ENCODE results near the gene KCTD7. TPM values are rescaled to one million over a fixed set of nuclear protein-coding genes. Genes with fewer than 3 reads are reported as not detected.
A peak's percentile ranks its signal among the peaks of the same experiment; 100 is the strongest.
"Not testable (repeated sequence)": the region's sequence is repeated elsewhere in the genome, so short reads cannot be mapped to it uniquely, and the experiment has no call there.

KCTD7 gene
- total RNA-seq, 2 experiments from 2014 or later = 7.8 TPM

- H3K36me3 Mint-ChIP-seq (ENCODE audit: low read depth) = peaks cover 8% of the 10 kb centered on the region
- peak; percentile 98 for ATAC-seq
- ChIA-PET CTCF (no interaction called here), POLR2A (no interaction called here)
- no peaks in the 10 kb centered on the region for H3K27me3 Mint-ChIP-seq
- H3K27ac Mint-ChIP-seq = peak overlapping the region; percentile 98
- intact Hi-C loops (cut with DNase I, micrococcal nuclease) = loop anchor here (1.0 kb wide), 9 partner anchors 36 to 719 kb away; partner anchors contain the start of genes KCTD7 (in 2 of the 2), RABGEF1 (in 2 of the 2), TMEM248 (in 1 of the 2) and TYW1 (in 1 of the 2)
- H3K4me3 Mint-ChIP-seq = peak overlapping the region; percentile 94
- H3K9me3 Mint-ChIP-seq (ENCODE audit: low read depth) = no peaks in the 10 kb centered on the region
- peaks cover 46% of the 10 kb centered on the region for H3K4me1 Mint-ChIP-seq
- peak; percentile 96 for DNase-seq
These were observed 36.7 kb upstream of the KCTD7 start for GRCh38 chr7:66591799-66592596.

DNA sequence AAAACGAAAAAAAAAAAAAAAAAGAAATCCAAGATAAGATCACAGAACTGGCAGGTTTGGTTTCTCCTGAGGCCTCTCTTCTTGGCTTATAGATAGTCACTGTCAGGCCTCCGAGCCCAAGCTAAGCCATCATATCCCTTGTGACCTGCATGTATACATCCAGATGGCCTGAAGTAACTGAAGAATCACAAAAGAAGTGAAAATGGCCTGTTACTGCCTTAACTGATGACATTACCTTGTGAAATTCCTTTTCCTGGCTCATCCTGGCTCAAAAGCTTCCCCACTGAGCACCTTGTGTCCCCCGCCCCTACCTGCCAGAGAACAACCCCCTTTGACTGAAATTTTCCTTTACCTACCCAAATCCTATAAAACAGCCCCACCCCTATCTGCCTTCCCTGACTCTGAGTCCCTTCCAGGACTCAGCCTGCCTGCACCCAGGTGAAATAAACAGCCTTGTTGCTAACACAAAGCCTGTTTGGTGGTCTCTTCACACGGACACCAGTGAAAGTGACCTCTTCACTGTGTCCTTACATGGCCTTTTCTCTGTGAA, 36.0 kb upstream of the KCTD7 start:
- H3K4me1 Mint-ChIP-seq = peaks cover 40% of the 10 kb centered on the region
- peak overlapping the region; percentile 94 for H3K4me3 Mint-ChIP-seq
- peak; percentile 33 for ATAC-seq
- H3K36me3 Mint-ChIP-seq (ENCODE audit: low read depth); H3K27me3 Mint-ChIP-seq; CTCF ChIA-PET; H3K9me3 Mint-ChIP-seq (ENCODE audit: low read depth); DNase-seq: not testable (repeated sequence)
- intact Hi-C loops (cut with DNase I, micrococcal nuclease) = loop anchor here (1.0 kb wide), 9 partner anchors 36 to 719 kb away; partner anchors contain the start of genes KCTD7 (in 2 of the 2), RABGEF1 (in 2 of the 2), TMEM248 (in 1 of the 2) and TYW1 (in 1 of the 2)
- peak overlapping the region; percentile 98 for H3K27ac Mint-ChIP-seq
- POLR2A ChIA-PET = interaction anchor here (0.6 kb wide), 1 partner anchor 39 kb away, joined by 7 read pairs; no protein-coding TSS in a partner anchor

GRCh38 chr7:66594082-66594481, 34.6 kb upstream of the KCTD7 start:
- POLR2A ChIA-PET; ATAC-seq; H3K9me3 Mint-ChIP-seq (ENCODE audit: low read depth); H3K36me3 Mint-ChIP-seq (ENCODE audit: low read depth); H3K4me3 Mint-ChIP-seq; H3K27me3 Mint-ChIP-seq; intact Hi-C loops (cut with DNase I, micrococcal nuclease); DNase-seq; H3K27ac Mint-ChIP-seq: not testable (repeated sequence)
- peaks cover 31% of the 10 kb centered on the region for H3K4me1 Mint-ChIP-seq
- CTCF ChIA-PET = interaction anchor here (0.6 kb wide), 1 partner anchor 54 kb away, joined by 3 read pairs; no protein-coding TSS in a partner anchor

DNA sequence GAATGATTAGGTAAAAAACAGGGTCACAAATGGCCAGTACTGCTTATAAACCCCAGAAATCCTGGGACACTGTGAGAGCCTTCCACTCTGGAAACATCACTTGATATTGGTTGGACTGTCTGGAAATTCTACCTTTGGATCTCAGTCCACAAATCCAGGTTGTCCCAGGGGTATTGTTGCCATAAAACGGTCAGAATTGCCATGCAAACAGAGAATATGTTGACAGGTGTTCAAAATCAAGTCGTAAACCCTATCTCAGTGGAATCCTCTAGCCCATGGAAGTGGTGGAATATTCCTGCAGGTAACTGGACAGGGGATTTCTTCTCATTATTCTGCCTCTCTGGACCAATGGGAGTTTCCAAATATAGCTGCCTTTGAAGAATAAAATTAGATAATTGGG, 31.2 kb upstream of the KCTD7 start:
- H3K36me3 Mint-ChIP-seq (ENCODE audit: low read depth) = no peaks in the 10 kb centered on the region
- no peaks in the 10 kb centered on the region for H3K9me3 Mint-ChIP-seq (ENCODE audit: low read depth)
- peaks cover 10% of the 10 kb centered on the region for H3K4me1 Mint-ChIP-seq
- no peak overlapping the region for H3K4me3 Mint-ChIP-seq
- CTCF ChIA-PET = interaction anchor here (0.7 kb wide), 1 partner anchor 84 kb away, joined by 3 read pairs; no protein-coding TSS in a partner anchor
- intact Hi-C loops (cut with DNase I, micrococcal nuclease) = no loop called here
- no peaks in the 10 kb centered on the region for H3K27me3 Mint-ChIP-seq
- POLR2A ChIA-PET = no interaction called here
- ATAC-seq (no peak), DNase-seq (no peak)
- no peak overlapping the region for H3K27ac Mint-ChIP-seq

- intact Hi-C loops (cut with DNase I, micrococcal nuclease) = no loop called here
- no peaks in the 10 kb centered on the region for H3K9me3 Mint-ChIP-seq (ENCODE audit: low read depth)
- DNase-seq (no peak), ATAC-seq (no peak)
- no peaks in the 10 kb centered on the region for H3K36me3 Mint-ChIP-seq (ENCODE audit: low read depth)
- no peak overlapping the region for H3K4me3 Mint-ChIP-seq
- no peaks in the 10 kb centered on the region for H3K27me3 Mint-ChIP-seq
- no peaks in the 10 kb centered on the region for H3K4me1 Mint-ChIP-seq
- POLR2A ChIA-PET = interaction anchor here (0.5 kb wide), 1 partner anchor 51 kb away, joined by 3 read pairs; no protein-coding TSS in a partner anchor
- no peak overlapping the region for H3K27ac Mint-ChIP-seq
- CTCF ChIA-PET = no interaction called here
These were observed 26.5 kb upstream of the KCTD7 start for GRCh38 chr7:66602159-66602558.

- ATAC-seq = no peak
- Mint-ChIP-seq H3K9me3 (ENCODE audit: low read depth) (no peaks in the 10 kb centered on the region), H3K27me3 (no peaks in the 10 kb centered on the region), H3K4me3 (no peak overlapping the region), H3K36me3 (ENCODE audit: low read depth) (no peaks in the 10 kb centered on the region), H3K4me1 (no peaks in the 10 kb centered on the region), H3K27ac (no peak overlapping the region)
- intact Hi-C loops (cut with DNase I, micrococcal nuclease) = no loop called here
- DNase-seq = no peak
- CTCF ChIA-PET = no interaction called here
- POLR2A ChIA-PET = no interaction called here
These were observed 24.5 kb upstream of the KCTD7 start for GRCh38 chr7:66604198-66604597.

- H3K4me1 Mint-ChIP-seq; CTCF ChIA-PET; POLR2A ChIA-PET; H3K27ac Mint-ChIP-seq; H3K36me3 Mint-ChIP-seq (ENCODE audit: low read depth); H3K9me3 Mint-ChIP-seq (ENCODE audit: low read depth); intact Hi-C loops (cut with DNase I, micrococcal nuclease); H3K4me3 Mint-ChIP-seq; ATAC-seq; H3K27me3 Mint-ChIP-seq; DNase-seq: not testable (repeated sequence)
These were observed 22.0 kb upstream of the KCTD7 start for GRCh38 chr7:66606540-66607291.

DNA sequence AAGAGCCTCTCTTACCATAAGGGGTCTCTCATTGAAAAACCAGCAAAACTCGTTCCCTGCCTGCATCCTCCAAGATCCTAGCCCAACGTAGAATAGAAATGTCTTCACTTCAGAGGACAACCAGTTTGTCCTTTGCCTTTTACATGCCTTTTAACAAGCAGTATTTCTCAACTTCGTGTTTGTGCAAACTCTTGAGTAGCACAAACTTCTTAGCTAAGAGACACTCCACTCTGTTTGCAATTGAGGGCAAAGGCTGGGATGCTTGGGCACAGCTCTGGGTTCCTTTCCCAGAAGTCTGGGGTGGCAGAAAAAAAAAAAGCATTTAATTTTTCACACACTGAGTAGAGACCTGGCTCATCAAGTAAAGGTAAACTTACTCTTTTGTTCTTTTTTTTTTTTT, 19.5 kb upstream of the KCTD7 start:
- H3K27me3 Mint-ChIP-seq = no peaks in the 10 kb centered on the region
- CTCF ChIA-PET = no interaction called here
- POLR2A ChIA-PET = interaction anchor here (0.6 kb wide), 2 partner anchors 33 to 147 kb away, joined by 3 read pairs; no protein-coding TSS in a partner anchor
- H3K9me3 Mint-ChIP-seq (ENCODE audit: low read depth) = no peaks in the 10 kb centered on the region
- H3K36me3 Mint-ChIP-seq (ENCODE audit: low read depth) = no peaks in the 10 kb centered on the region
- intact Hi-C loops (cut with DNase I, micrococcal nuclease) = no loop called here
- ATAC-seq (no peak), DNase-seq (no peak)
- no peak overlapping the region for H3K4me3 Mint-ChIP-seq
- no peaks in the 10 kb centered on the region for H3K4me1 Mint-ChIP-seq
- H3K27ac Mint-ChIP-seq = no peak overlapping the region

DNA sequence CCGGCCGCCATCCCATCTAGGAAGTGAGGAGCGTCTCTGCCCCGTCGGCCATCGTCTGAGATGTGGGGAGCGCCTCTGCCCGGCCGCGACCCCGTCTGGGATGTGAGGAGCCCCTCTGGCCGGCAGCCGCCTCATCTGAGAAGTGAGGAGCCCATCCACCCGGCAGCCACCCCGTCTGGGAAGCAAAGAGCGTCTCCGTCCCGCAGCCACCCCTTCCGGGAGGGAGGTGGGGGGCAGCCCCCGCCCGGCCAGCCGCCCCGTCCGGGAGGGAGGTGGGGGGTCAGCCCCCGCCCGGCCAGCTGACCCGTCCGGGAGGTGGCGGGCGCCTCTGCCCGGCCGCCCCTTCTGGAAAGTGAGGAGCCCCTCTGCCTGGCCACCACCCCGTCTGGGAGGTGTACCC, 14.1 kb upstream of the KCTD7 start:
- H3K9me3 Mint-ChIP-seq (ENCODE audit: low read depth); ATAC-seq; H3K36me3 Mint-ChIP-seq (ENCODE audit: low read depth); H3K4me3 Mint-ChIP-seq; CTCF ChIA-PET; intact Hi-C loops (cut with DNase I, micrococcal nuclease); POLR2A ChIA-PET; DNase-seq; H3K27ac Mint-ChIP-seq; H3K27me3 Mint-ChIP-seq; H3K4me1 Mint-ChIP-seq: not testable (repeated sequence)

DNA sequence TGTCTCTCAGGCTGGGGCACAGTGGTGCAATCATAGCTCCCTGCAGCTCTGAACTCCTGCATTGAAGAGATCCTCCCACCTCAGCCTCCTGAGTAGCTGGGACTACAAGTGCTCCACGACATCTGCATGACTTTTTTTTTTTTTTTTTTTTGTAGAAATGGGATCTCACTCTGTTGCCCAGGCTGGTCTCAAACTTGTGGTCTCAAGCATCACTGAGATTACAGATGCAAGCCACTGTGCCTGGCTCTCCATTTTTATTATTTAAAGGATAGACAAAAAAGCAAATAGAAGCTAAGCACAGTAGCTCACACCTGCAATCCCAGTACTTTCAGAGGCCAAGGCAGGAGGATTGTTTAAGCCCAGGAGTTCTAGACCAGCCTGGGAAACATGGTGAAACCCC, 13.0 kb upstream of the KCTD7 start:
- H3K9me3 Mint-ChIP-seq (ENCODE audit: low read depth) = no peaks in the 10 kb centered on the region
- ATAC-seq = no peak
- CTCF ChIA-PET = no interaction called here
- H3K36me3 Mint-ChIP-seq (ENCODE audit: low read depth) = no peaks in the 10 kb centered on the region
- no peaks in the 10 kb centered on the region for H3K4me1 Mint-ChIP-seq
- H3K27me3 Mint-ChIP-seq = no peaks in the 10 kb centered on the region
- intact Hi-C loops (cut with DNase I, micrococcal nuclease) = no loop called here
- H3K4me3 Mint-ChIP-seq = no peak overlapping the region
- no peak overlapping the region for H3K27ac Mint-ChIP-seq
- POLR2A ChIA-PET = no interaction called here
- DNase-seq = no peak

- CTCF ChIA-PET = interaction anchor here (0.6 kb wide), 1 partner anchor 215 kb away, joined by 3 read pairs; no protein-coding TSS in a partner anchor
- H3K36me3 Mint-ChIP-seq (ENCODE audit: low read depth) = no peaks in the 10 kb centered on the region
These were observed 11.4 kb upstream of the KCTD7 start for GRCh38 chr7:66617295-66617694.

More at GRCh38 chr7:66617295-66617694, 11.4 kb upstream of the KCTD7 start:
- no peak for ATAC-seq
- POLR2A ChIA-PET = no interaction called here
- H3K27ac Mint-ChIP-seq = no peak overlapping the region
- DNase-seq = no peak
- H3K4me3 Mint-ChIP-seq = no peak overlapping the region
- intact Hi-C loops (cut with DNase I, micrococcal nuclease) = no loop called here
- no peaks in the 10 kb centered on the region for H3K27me3 Mint-ChIP-seq
- H3K9me3 Mint-ChIP-seq (ENCODE audit: low read depth) = no peaks in the 10 kb centered on the region
- H3K4me1 Mint-ChIP-seq = no peaks in the 10 kb centered on the region
